IPS DF 19.7 (cell line): ENCODE results near the gene RAB3IP.
"Not testable (repeated sequence)": the region's sequence is repeated elsewhere in the genome, so short reads cannot be mapped to it uniquely, and the experiment has no call there.

Experiments
- DNase-seq: peaks from one replicate; pipeline ENCODE4 v3.0.0-alpha.2; 2013; ENCODE audit warnings: low read depth, low spot score

Gene RAB3IP

GRCh38 chr12:69834576-69834975 lies 95.9 kb downstream of the RAB3IP start:
- no peak for DNase-seq

- DNase-seq: no peak
Observed at GRCh38 chr12:69835081-69835480, 96.4 kb downstream of the RAB3IP start.

GRCh38 chr12:69836015-69836414 lies 97.4 kb downstream of the RAB3IP start:
- no peak for DNase-seq

GRCh38 chr12:69837191-69837590 lies 98.5 kb downstream of the RAB3IP start:
- DNase-seq: no peak

GRCh38 chr12:69837657-69838415 lies 99.2 kb downstream of the RAB3IP start:
- no peak for DNase-seq

- no peak for DNase-seq
Observed at GRCh38 chr12:69840727-69841126, 102.1 kb downstream of the RAB3IP start.

GRCh38 chr12:69843608-69844007 lies 104.9 kb downstream of the RAB3IP start:
- DNase-seq: no peak

- DNase-seq: no peak
Observed at GRCh38 chr12:69844416-69844815, 105.8 kb downstream of the RAB3IP start.

- DNase-seq: no peak
Observed at GRCh38 chr12:69844836-69845235, 106.2 kb downstream of the RAB3IP start.

- no peak for DNase-seq
Observed at GRCh38 chr12:69846976-69847375, 108.3 kb downstream of the RAB3IP start.

GRCh38 chr12:69851976-69852375 lies 113.3 kb downstream of the RAB3IP start:
- no peak for DNase-seq

GRCh38 chr12:69853176-69853961 lies 114.7 kb downstream of the RAB3IP start:
- DNase-seq: not testable (repeated sequence)

GRCh38 chr12:69866698-69867097 lies 128.0 kb downstream of the RAB3IP start:
- no peak for DNase-seq

GRCh38 chr12:69868695-69869094 lies 130.0 kb downstream of the RAB3IP start:
- no peak for DNase-seq

- DNase-seq: no peak
Observed at GRCh38 chr12:69872804-69873203, 134.1 kb downstream of the RAB3IP start.
